Measurements from ENCODE around the gene DLGAP4. TPM values are rescaled to one million over a fixed set of nuclear protein-coding genes. Genes with fewer than 3 reads are reported as not detected.

Gene DLGAP4
- total RNA-seq, 3 donors from 2014 or later, result 22.0 to 26.9 (median 24.0) TPM

GRCh38 chr20:36499723-36500501 lies 193.8 kb downstream of the DLGAP4 start:
- no peaks in the 10 kb centered on the region for H3K4me1 ChIP-seq
- H3K36me3 ChIP-seq, result peaks cover 7% of the 10 kb centered on the region
- TF ChIP-seq POLR2AphosphoS5 (IDR thresholded peaks at IDR 0.05) (no peak), POLR2A (IDR thresholded peaks at IDR 0.05) (no peak)
- H3K27ac ChIP-seq, result peak overlapping the region in 1 of 2 donors; percentile 10
- no peak for DNase-seq (ENCODE audit: low spot score in 2 of 2)
- intact Hi-C loops (cut with DNase I; ENCODE audit: low total_unique reads), result no loop called here
- no peaks in the 10 kb centered on the region for H3K27me3 ChIP-seq
- H3K9me3 ChIP-seq, result no peaks in the 10 kb centered on the region
- H3K4me3 ChIP-seq, result no peak overlapping the region

GRCh38 chr20:36501367-36502006 lies 195.3 kb downstream of the DLGAP4 start:
- Histone ChIP-seq H3K27ac (no peak overlapping the region), H3K27me3 (no peaks in the 10 kb centered on the region), H3K36me3 (peaks cover 7% of the 10 kb centered on the region), H3K4me3 (no peak overlapping the region), H3K9me3 (no peaks in the 10 kb centered on the region), H3K4me1 (no peaks in the 10 kb centered on the region)
- TF ChIP-seq POLR2A (IDR thresholded peaks at IDR 0.05) (no peak), POLR2AphosphoS5 (IDR thresholded peaks at IDR 0.05) (no peak), CTCF (IDR thresholded peaks at IDR 0.05) (no peak)
- intact Hi-C loops (cut with DNase I; ENCODE audit: low total_unique reads), result no loop called here
- no peak for DNase-seq (ENCODE audit: low spot score in 2 of 2)

- Histone ChIP-seq H3K36me3 (no peaks in the 10 kb centered on the region), H3K27me3 (no peaks in the 10 kb centered on the region), H3K4me1 (no peaks in the 10 kb centered on the region), H3K27ac (no peak overlapping the region), H3K4me3 (no peak overlapping the region), H3K9me3 (no peaks in the 10 kb centered on the region)
- TF ChIP-seq CTCF (IDR thresholded peaks at IDR 0.05) (no peak), POLR2A (IDR thresholded peaks at IDR 0.05) (no peak), POLR2AphosphoS5 (IDR thresholded peaks at IDR 0.05) (no peak)
- intact Hi-C loops (cut with DNase I; ENCODE audit: low total_unique reads), result no loop called here
- no peak for DNase-seq (ENCODE audit: low spot score in 2 of 2)
These were observed 198.2 kb downstream of the DLGAP4 start for GRCh38 chr20:36504295-36504694.

DNA sequence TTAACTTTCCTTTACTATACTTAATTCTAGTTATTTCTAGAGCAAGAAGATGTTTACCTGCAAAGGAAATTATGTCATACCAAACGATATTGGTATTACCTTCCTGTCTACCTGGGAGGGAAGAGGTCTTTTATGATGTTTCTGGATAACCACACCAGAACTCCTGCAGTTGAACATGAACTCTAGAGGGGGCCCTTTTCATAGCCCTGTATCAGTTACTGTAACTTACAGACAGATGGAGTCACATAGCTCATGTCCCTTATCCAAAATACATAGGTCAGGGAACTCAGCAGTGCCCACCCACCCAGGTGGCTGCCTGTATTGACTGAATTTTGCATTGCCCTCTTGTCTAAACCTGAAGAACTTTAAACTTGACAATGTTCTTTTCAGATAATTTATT lies 200.1 kb downstream of the DLGAP4 start:
- Histone ChIP-seq H3K9me3 (no peaks in the 10 kb centered on the region), H3K36me3 (no peaks in the 10 kb centered on the region), H3K27me3 (no peaks in the 10 kb centered on the region), H3K4me3 (no peak overlapping the region), H3K4me1 (no peaks in the 10 kb centered on the region), H3K27ac (no peak overlapping the region)
- intact Hi-C loops (cut with DNase I; ENCODE audit: low total_unique reads), result no loop called here
- DNase-seq (ENCODE audit: low spot score in 2 of 2), result no peak
- no peak for TF ChIP-seq POLR2AphosphoS5 (IDR thresholded peaks at IDR 0.05)

GRCh38 chr20:36507746-36508145 lies 201.6 kb downstream of the DLGAP4 start:
- no peak for DNase-seq (ENCODE audit: low spot score in 2 of 2)
- Histone ChIP-seq H3K9me3 (no peaks in the 10 kb centered on the region), H3K36me3 (no peaks in the 10 kb centered on the region), H3K27ac (no peak overlapping the region), H3K4me3 (no peak overlapping the region), H3K4me1 (no peaks in the 10 kb centered on the region), H3K27me3 (no peaks in the 10 kb centered on the region)
- TF ChIP-seq POLR2AphosphoS5 (IDR thresholded peaks at IDR 0.05) (no peak), CTCF (IDR thresholded peaks at IDR 0.05) (no peak), POLR2A (IDR thresholded peaks at IDR 0.05) (no peak)
- intact Hi-C loops (cut with DNase I; ENCODE audit: low total_unique reads), result no loop called here

DNA sequence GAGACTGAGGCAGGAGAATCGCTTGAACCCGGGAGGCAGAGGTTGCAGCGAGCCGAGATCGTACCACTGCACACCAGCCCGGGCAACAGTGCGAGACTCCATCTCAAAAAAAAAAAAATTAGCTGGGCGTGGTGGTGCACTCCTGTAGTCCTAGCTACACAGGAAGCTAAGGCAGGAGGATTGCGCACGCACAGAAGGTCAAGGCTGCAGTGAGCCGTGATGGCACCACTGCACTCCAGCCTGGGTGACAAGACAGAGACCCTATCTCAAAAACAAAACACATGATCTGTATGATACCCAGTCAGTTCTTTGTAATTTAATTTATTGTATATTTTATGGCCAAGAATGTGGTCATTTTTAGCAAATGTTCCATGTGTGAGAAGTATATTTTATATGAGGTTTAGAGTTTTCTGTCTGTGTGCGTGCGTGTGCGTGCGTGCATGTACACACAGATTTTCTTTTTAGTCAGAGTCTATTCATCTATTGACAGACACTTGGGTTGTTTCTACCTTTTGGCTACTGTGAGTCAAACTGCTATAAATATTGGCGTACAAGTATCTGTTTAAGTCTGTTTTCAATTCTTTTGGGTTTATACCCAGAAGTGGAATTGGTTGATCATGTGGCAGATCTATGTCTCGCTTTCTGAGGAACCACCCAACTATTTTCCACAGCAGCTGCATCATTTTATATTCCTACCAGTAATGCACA lies 213.0 kb downstream of the DLGAP4 start:
- H3K4me3 ChIP-seq, result no peak overlapping the region
- H3K9me3 ChIP-seq, result no peaks in the 10 kb centered on the region
- H3K27ac ChIP-seq, result no peak overlapping the region
- no peaks in the 10 kb centered on the region for H3K36me3 ChIP-seq
- intact Hi-C loops (cut with DNase I; ENCODE audit: low total_unique reads), result no loop called here
- no peaks in the 10 kb centered on the region for H3K4me1 ChIP-seq
- no peaks in the 10 kb centered on the region for H3K27me3 ChIP-seq
- TF ChIP-seq POLR2A (IDR thresholded peaks at IDR 0.05) (no peak), CTCF (IDR thresholded peaks at IDR 0.05) (no peak), POLR2AphosphoS5 (IDR thresholded peaks at IDR 0.05) (no peak)
- no peak for DNase-seq (ENCODE audit: low spot score in 2 of 2)

Data from breast epithelium (tissue), 4 donors.